IPS DF 6.9 (cell line): Measurements from ENCODE around the gene FHL5.
"Not testable (repeated sequence)": the region's sequence is repeated elsewhere in the genome, so short reads cannot be mapped to it uniquely, and the experiment has no call there.

ENCODE experiments used
- DNase-seq: peaks from one replicate; pipeline ENCODE4 v3.0.0-alpha.2; 2013; ENCODE audit warnings: low read depth, low spot score
- H3K27ac ChIP-seq: one replicate; pipeline ENCODE4 v1.5.1; 2013; ENCODE audit warnings: low read length, control low read depth
- H3K27me3 ChIP-seq: 2 replicates; pipeline ENCODE4 v1.6.1; 2013; ENCODE audit warnings: mild to moderate bottlenecking, low read length; ENCODE audit not compliant: control insufficient read depth, insufficient read depth
- H3K36me3 ChIP-seq: 2 replicates; pipeline ENCODE4 v1.6.1; 2013; ENCODE audit warnings: low read length; ENCODE audit not compliant: control insufficient read depth, insufficient read depth
- H3K4me1 ChIP-seq: 2 replicates; pipeline ENCODE4 v1.6.1; 2013; ENCODE audit warnings: low read length; ENCODE audit not compliant: control insufficient read depth, insufficient read depth
- H3K4me3 ChIP-seq: 2 replicates; pipeline ENCODE4 v1.5.1; 2013; ENCODE audit warnings: mild to moderate bottlenecking, low read length
- H3K9me3 ChIP-seq: 2 replicates; pipeline ENCODE4 v1.6.1; 2013; ENCODE audit warnings: low read length, inconsistent platforms; ENCODE audit not compliant: control insufficient read depth, insufficient read depth
- WGBS: extraction: QIAGEN DNeasy Blood & Tissue Kit; methylation state at CpG from one replicate; pipeline ENCODE4 v1.1.7; 2013; ENCODE audit warnings: mixed read lengths, missing lambda C conversion rate; ENCODE audit not compliant: insufficient read length, insufficient coverage; 5-methylcytosine and 5-hydroxymethylcytosine counted together

The FHL5 gene

GRCh38 chr6:96608074-96608473, 45.1 kb downstream of the FHL5 start:
- H3K36me3 ChIP-seq = no peaks in the 10 kb centered on the region
- no peak for DNase-seq
- H3K9me3 ChIP-seq = no peaks in the 10 kb centered on the region
- H3K27ac ChIP-seq = no peak overlapping the region
- H3K27me3 ChIP-seq = no peaks in the 10 kb centered on the region
- H3K4me3 ChIP-seq = no peak overlapping the region
- H3K4me1 ChIP-seq = peaks cover 1% of the 10 kb centered on the region; the same call in 1 of the 2 replicates

- H3K4me3 ChIP-seq = no peak overlapping the region
- H3K9me3 ChIP-seq = no peaks in the 10 kb centered on the region
- no peak overlapping the region for H3K27ac ChIP-seq
Observed at GRCh38 chr6:96610019-96610418, 47.1 kb downstream of the FHL5 start.

GRCh38 chr6:96611342-96611991, 48.5 kb downstream of the FHL5 start:
- H3K9me3 ChIP-seq = no peaks in the 10 kb centered on the region

More at GRCh38 chr6:96610019-96610418, 47.1 kb downstream of the FHL5 start:
- no peaks in the 10 kb centered on the region for H3K36me3 ChIP-seq
- H3K4me1 ChIP-seq = no peaks in the 10 kb centered on the region
- DNase-seq = no peak
- no CpG with 5 or more reads among the region's 1 CpG for WGBS
- H3K27me3 ChIP-seq = no peaks in the 10 kb centered on the region

GRCh38 chr6:96613291-96613999, 50.5 kb downstream of the FHL5 start:
- Histone ChIP-seq H3K27me3 (no peaks in the 10 kb centered on the region), H3K4me3 (no peak overlapping the region), H3K36me3 (no peaks in the 10 kb centered on the region), H3K9me3 (no peaks in the 10 kb centered on the region), H3K4me1 (no peaks in the 10 kb centered on the region), H3K27ac (no peak overlapping the region)
- DNase-seq = no peak
- WGBS = no CpG with 5 or more reads among the region's 2 CpGs

More at GRCh38 chr6:96611342-96611991, 48.5 kb downstream of the FHL5 start:
- H3K4me1 ChIP-seq = no peaks in the 10 kb centered on the region
- no peak overlapping the region for H3K4me3 ChIP-seq
- no peaks in the 10 kb centered on the region for H3K36me3 ChIP-seq
- WGBS = no CpG with 5 or more reads among the region's 1 CpG
- H3K27ac ChIP-seq = no peak overlapping the region
- DNase-seq = no peak
- no peaks in the 10 kb centered on the region for H3K27me3 ChIP-seq

- no peak for DNase-seq
- H3K9me3 ChIP-seq = no peaks in the 10 kb centered on the region
- WGBS = no CpG with 5 or more reads among the region's 6 CpGs
- no peak overlapping the region for H3K27ac ChIP-seq
- H3K36me3 ChIP-seq = no peaks in the 10 kb centered on the region
- H3K4me1 ChIP-seq = no peaks in the 10 kb centered on the region
- H3K27me3 ChIP-seq = no peaks in the 10 kb centered on the region
- no peak overlapping the region for H3K4me3 ChIP-seq
Observed at GRCh38 chr6:96620851-96621250, 57.9 kb downstream of the FHL5 start.

- WGBS = 100% methylated on average over 1 of the region's 2 CpGs
- no peaks in the 10 kb centered on the region for H3K9me3 ChIP-seq
- no peaks in the 10 kb centered on the region for H3K27me3 ChIP-seq
- no peak overlapping the region for H3K27ac ChIP-seq
- H3K36me3 ChIP-seq = no peaks in the 10 kb centered on the region
- DNase-seq = no peak
- H3K4me1 ChIP-seq = no peaks in the 10 kb centered on the region
- H3K4me3 ChIP-seq = no peak overlapping the region
Observed at GRCh38 chr6:96621983-96622382, 59.1 kb downstream of the FHL5 start.

GRCh38 chr6:96624957-96625356, 62.0 kb downstream of the FHL5 start:
- whole genome bisulfite sequencing = no CpG with 5 or more reads among the region's 3 CpGs
- H3K27ac ChIP-seq = no peak overlapping the region
- no peaks in the 10 kb centered on the region for H3K9me3 ChIP-seq
- H3K4me3 ChIP-seq = no peak overlapping the region
- no peaks in the 10 kb centered on the region for H3K27me3 ChIP-seq
- no peaks in the 10 kb centered on the region for H3K4me1 ChIP-seq
- no peaks in the 10 kb centered on the region for H3K36me3 ChIP-seq
- no peak for DNase-seq

- 100% methylated on average over 2 of the region's 2 CpGs for WGBS
- H3K27ac ChIP-seq = no peak overlapping the region
- H3K4me3 ChIP-seq = no peak overlapping the region
- no peak for DNase-seq
- no peaks in the 10 kb centered on the region for H3K4me1 ChIP-seq
- no peaks in the 10 kb centered on the region for H3K36me3 ChIP-seq
- no peaks in the 10 kb centered on the region for H3K9me3 ChIP-seq
- H3K27me3 ChIP-seq = no peaks in the 10 kb centered on the region
Observed at GRCh38 chr6:96626759-96627364, 63.9 kb downstream of the FHL5 start.

GRCh38 chr6:96631248-96631647, 68.3 kb downstream of the FHL5 start:
- Histone ChIP-seq H3K4me3 (no peak overlapping the region), H3K36me3 (no peaks in the 10 kb centered on the region), H3K27me3 (no peaks in the 10 kb centered on the region), H3K27ac (no peak overlapping the region), H3K4me1 (no peaks in the 10 kb centered on the region), H3K9me3 (no peaks in the 10 kb centered on the region)
- WGBS = no CpG with 5 or more reads among the region's 3 CpGs
- DNase-seq = no peak

GRCh38 chr6:96637979-96638378, 75.1 kb downstream of the FHL5 start:
- H3K27me3 ChIP-seq, H3K9me3 ChIP-seq, DNase-seq, H3K4me1 ChIP-seq, H3K36me3 ChIP-seq, H3K27ac ChIP-seq, H3K4me3 ChIP-seq: not testable (repeated sequence)
- WGBS = no CpG with 5 or more reads among the region's 10 CpGs
